Heart left ventricle (tissue), 16 donors: ENCODE results near the gene SPATA12. TPM values are rescaled to one million over a fixed set of nuclear protein-coding genes. Genes with fewer than 3 reads are reported as not detected.
"Not testable (repeated sequence)": the region's sequence is repeated elsewhere in the genome, so short reads cannot be mapped to it uniquely, and the experiment has no call there.

Experiments used
- ATAC-seq, 4 donors: fragments of 200-7000 bp; cut with Tn5 transposase; one replicate each; pipeline ENCODE4 v1.9.1; 2020 to 2022; ENCODE audit warnings: moderate library complexity in 4 of 4, mild to moderate bottlenecking in 3 of 4, moderate number of reproducible peaks in 1 of 4
- DNase-seq, 5 donors: peaks; one replicate each; pipeline ENCODE4 v3.0.0-alpha.2; 2020
- H3K27ac ChIP-seq, 12 donors: fragments of 200-600 bp; sonication (generic) in 4 of 12; one replicate each; pipeline versions ENCODE4 v1.5.0 to v1.8.0; 2016 to 2022; ENCODE audit warnings: mild to moderate bottlenecking in 2 of 12
- H3K27me3 ChIP-seq, 9 donors: fragments of 200-600 bp; sonication (generic) in 2 of 9; one replicate each; pipeline versions ENCODE4 v1.5.1 to v1.8.0; 2016 to 2022; ENCODE audit warnings: mild to moderate bottlenecking in 3 of 9
- H3K36me3 ChIP-seq, 9 donors: fragments of 200-600 bp; sonication (generic) in 2 of 9; one replicate each; pipeline versions ENCODE4 v1.5.0 to v1.8.0; 2018 to 2022; ENCODE audit warnings: mild to moderate bottlenecking in 2 of 9
- H3K4me1 ChIP-seq, 12 donors: fragments of 200-600 bp; sonication (generic) in 4 of 12; one replicate each; pipeline versions ENCODE4 v1.5.0 to v1.8.0; 2016 to 2022; ENCODE audit warnings: mild to moderate bottlenecking in 3 of 12
- H3K4me3 ChIP-seq, 12 donors: fragments of 200-600 bp; sonication (generic) in 4 of 12; one replicate each; pipeline versions ENCODE4 v1.5.0 to v1.8.0; 2017 to 2022; ENCODE audit warnings: mild to moderate bottlenecking in 9 of 12, moderate library complexity in 4 of 12
- H3K9me3 ChIP-seq, 12 donors: fragments of 200-600 bp; sonication (generic) in 4 of 12; one replicate each; pipeline versions ENCODE4 v1.5.0 to v1.8.0; 2016 to 2022; ENCODE audit warnings: mild to moderate bottlenecking in 1 of 12
- POLR2A ChIP-seq, 2 donors: fragments of 450-650 bp; IDR thresholded peaks; one replicate each; pipeline ENCODE4 v1.6.1; 2017; ENCODE audit warnings: antibody characterized with exemption in 2 of 2, mild to moderate bottlenecking in 2 of 2, moderate library complexity in 2 of 2
- WGBS, 4 donors: extraction: QIAGEN DNeasy Blood & Tissue Kit in 2 of 4; methylation state at CpG; one replicate each; pipeline versions ENCODE4 v1.1.5 to v1.1.7; 2013 to 2018; 5-methylcytosine and 5-hydroxymethylcytosine counted together
- intact Hi-C, 10 donors: fragments of 100-400 bp; cut with DNase I; formaldehyde crosslinking; loops; one replicate each; pipeline versions ENCODE4 v1.11.1 to v1.14.2; 2022
- polyA plus RNA-seq, 2 donors: library from polyadenylated mRNA; stranded (reverse); fragments of 200-250 nt; gene quantifications; one replicate each; pipeline ENCODE4 v1.2.3, GENCODE V29; 2013
- total RNA-seq, 9 donors: library from RNA; depleted of rRNA in 2 of 9; stranded (reverse); fragments of >200 nt in 2 of 9; fragmentation: NEBNext Ultra II Directional in 3 of 9; extraction: Animal tissue kit (Norgen Biotek cat#: 25700) in 3 of 9; gene quantifications; one replicate each; pipeline versions ENCODE4 v1.1.0 to v1.2.4, GENCODE V29; 2016 to 2023
- TF ChIP-seq, protein P1 (sequence below), 12 donors: fragments of 200-600 bp; sonication (generic) in 4 of 12; IDR thresholded peaks; one replicate each; pipeline versions ENCODE4 v1.5.0 to v1.8.0; 2018 to 2022; ENCODE audit warnings: antibody characterized with exemption in 12 of 12, mild to moderate bottlenecking in 5 of 12
- donor health status: ischemic (EF 13 %, LVEDD 7.1; RV severe dilation, severe dysfunction).
- donor health status: healthy with polysubstance abuse.
- donor health status: DM: no; HTN: yes; CAD: no.
- donor health status: DM: no; HTN: no; CAD: no.
- donor health status: ischemic (EF 25% LVEDD 6.9; RV normal size, moderate dysfunction).
- donor health status: ischemic (EF 25% LVEDD 5.7; RV mildly dilated, moderate dysfunction).
- donor health status: healthy.
- donor health status: DM: yes; HTN: yes; CAD: no.
- donor health status: ischemic (EF 35%, LVEDD 5.7; RV mildly dilated, moderate dysfunction).
- donor health status: nonischemic (EF 11% LVEDD 7.7; RV severe dilation, severe dysfunction).
- donor health status: DM: yes; HTN: yes; CAD: no.
- donor health status: PGD.
- donor health status: ischemic (EF 29% LVEDD 5.4; RV normal size, mild dysfunction).
- donor health status: nonischemic (EF 23%, LVEDD 6.1; RV moderate dilation, normal function).

The SPATA12 gene
- total and polyA plus RNA-seq, 11 donors: 0.04 to 0.20 TPM; not detected in 9

DNA sequence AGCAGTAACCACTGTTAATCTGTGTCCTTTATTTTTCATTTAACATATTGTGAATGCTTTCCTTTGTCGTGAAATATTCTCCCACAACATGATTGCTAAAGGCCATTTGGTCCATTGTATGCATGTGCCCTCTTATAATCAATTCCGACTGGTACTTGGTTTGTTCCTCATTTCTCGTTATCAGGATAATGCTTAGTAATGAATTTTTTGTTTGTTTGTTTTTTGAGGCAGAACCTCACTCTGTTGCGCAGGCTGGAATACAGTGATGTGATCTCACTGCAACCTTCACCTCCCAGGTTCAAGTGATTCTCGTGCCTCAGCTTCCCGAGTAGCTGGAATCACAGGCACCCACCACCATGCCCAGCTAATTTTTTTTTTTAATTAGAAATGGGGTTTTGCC lies 22.0 kb downstream of the SPATA12 start:
- Histone ChIP-seq H3K27me3 (peaks cover 0 to 18% (median 0%) of the 10 kb centered on the region in 9 donors), H3K27ac (no peak overlapping the region), H3K36me3 (no peaks in the 10 kb centered on the region), H3K4me3 (no peak overlapping the region), H3K4me1 (peaks cover 0 to 18% (median 4%) of the 10 kb centered on the region in 12 donors), H3K9me3 (no peaks in the 10 kb centered on the region)
- no peak for DNase-seq
- intact Hi-C loops: no loop called here
- ATAC-seq: no peak
- 90 to 97% (median 94%) methylated on average over 6 of the region's 6 CpGs for WGBS, 4 donors
- TF ChIP-seq, protein P1, sequence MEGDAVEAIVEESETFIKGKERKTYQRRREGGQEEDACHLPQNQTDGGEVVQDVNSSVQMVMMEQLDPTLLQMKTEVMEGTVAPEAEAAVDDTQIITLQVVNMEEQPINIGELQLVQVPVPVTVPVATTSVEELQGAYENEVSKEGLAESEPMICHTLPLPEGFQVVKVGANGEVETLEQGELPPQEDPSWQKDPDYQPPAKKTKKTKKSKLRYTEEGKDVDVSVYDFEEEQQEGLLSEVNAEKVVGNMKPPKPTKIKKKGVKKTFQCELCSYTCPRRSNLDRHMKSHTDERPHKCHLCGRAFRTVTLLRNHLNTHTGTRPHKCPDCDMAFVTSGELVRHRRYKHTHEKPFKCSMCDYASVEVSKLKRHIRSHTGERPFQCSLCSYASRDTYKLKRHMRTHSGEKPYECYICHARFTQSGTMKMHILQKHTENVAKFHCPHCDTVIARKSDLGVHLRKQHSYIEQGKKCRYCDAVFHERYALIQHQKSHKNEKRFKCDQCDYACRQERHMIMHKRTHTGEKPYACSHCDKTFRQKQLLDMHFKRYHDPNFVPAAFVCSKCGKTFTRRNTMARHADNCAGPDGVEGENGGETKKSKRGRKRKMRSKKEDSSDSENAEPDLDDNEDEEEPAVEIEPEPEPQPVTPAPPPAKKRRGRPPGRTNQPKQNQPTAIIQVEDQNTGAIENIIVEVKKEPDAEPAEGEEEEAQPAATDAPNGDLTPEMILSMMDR (IDR thresholded peaks at IDR 0.05): no peak

DNA sequence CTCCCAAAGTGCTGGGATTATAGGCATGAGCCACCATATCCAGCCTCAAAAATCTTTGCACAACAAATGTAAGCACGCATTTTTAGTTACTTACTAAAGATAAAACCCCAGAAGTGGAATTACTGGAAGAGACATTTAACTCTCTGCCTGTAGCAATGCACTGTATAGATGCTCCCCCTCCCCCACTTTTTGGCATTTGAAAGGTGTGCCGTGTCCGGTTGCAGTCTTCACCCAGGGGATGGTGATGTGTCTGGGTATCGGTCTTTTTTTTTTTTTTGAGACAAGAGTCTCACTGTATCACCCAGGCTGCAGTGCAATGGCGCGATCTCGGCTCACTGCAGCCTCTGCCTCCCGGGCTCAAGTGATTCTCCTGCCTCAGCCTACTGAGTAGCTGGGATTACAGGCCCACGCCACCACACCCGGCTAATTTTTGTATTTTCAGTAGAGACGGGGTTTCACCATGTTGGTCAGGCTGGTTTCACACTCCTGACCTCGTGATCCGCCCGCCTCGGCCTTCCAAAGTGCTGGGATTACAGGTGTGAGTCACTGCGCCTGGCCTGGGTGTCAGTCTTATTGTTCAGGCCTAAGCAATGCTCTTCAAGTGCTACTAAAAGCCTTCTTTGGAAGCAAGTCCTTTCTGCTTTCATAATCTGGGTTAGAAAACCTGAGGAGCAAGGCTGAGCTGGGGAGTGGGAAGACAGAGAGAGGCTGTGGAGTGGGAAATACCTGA lies 23.0 kb downstream of the SPATA12 start:
- intact Hi-C loops, ATAC-seq, H3K27ac ChIP-seq, H3K36me3 ChIP-seq, H3K9me3 ChIP-seq, DNase-seq, H3K4me3 ChIP-seq: not testable (repeated sequence)
- 96 to 97% (median 96%) methylated on average over 16 of the region's 16 CpGs for WGBS, 4 donors
- Histone ChIP-seq H3K27me3 (peaks cover 0 to 11% (median 0%) of the 10 kb centered on the region in 9 donors), H3K4me1 (peaks cover 0 to 11% (median 1%) of the 10 kb centered on the region in 12 donors)

DNA sequence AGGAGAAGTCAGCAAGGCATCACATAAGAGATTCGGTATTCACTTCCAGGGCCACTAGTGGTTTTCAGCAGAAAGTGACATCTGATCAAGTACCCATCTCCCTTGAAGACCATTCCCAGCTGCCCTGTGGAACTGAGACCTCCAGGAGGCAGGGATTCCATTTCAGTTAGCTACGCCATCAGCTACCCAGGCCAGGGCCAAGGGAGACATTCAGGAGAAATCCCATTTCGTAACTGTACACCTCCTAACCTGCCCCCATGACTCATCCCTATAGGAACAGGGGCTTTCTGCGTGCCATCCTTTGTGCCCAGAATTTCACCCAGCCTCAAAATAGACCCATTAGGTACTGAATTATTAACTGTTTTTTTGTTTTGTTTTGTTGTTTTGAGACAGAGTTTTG lies 24.7 kb downstream of the SPATA12 start:
- DNase-seq (no peak), ATAC-seq (no peak)
- intact Hi-C loops: no loop called here
- H3K27me3 ChIP-seq: no peaks in the 10 kb centered on the region
- no peak overlapping the region for H3K4me3 ChIP-seq
- H3K4me1 ChIP-seq: no peaks in the 10 kb centered on the region
- H3K9me3 ChIP-seq: no peaks in the 10 kb centered on the region
- no peaks in the 10 kb centered on the region for H3K36me3 ChIP-seq
- no peak overlapping the region for H3K27ac ChIP-seq
- TF ChIP-seq POLR2A (IDR thresholded peaks at IDR 0.05): no peak
- TF ChIP-seq, protein P1 (IDR thresholded peaks at IDR 0.05): no peak
- WGBS, 4 donors: 94 to 100% (median 96%) methylated on average over 4 of the region's 4 CpGs

DNA sequence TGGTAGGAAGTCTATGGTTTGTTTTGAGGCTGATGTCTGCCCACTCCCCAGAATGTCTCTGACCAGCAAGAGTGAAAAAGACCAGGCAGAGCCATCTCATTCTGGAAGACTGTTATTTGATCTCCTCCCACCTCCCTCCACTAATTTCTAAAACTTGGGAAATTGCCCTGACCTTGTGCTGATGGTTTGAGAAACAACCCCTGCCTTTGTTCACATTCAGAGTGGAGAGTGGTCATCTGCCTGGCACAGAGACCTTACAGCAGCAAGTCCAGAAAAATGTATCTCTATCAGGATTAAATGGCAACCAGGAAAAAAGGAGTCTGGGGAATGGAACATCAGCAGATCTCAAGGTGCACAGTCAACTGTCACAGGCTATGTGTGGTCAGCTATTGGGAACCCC lies 25.7 kb downstream of the SPATA12 start:
- no peaks in the 10 kb centered on the region for H3K9me3 ChIP-seq
- TF ChIP-seq POLR2A (IDR thresholded peaks at IDR 0.05): no peak
- TF ChIP-seq, protein P1 (IDR thresholded peaks at IDR 0.05): no peak
- H3K36me3 ChIP-seq: no peaks in the 10 kb centered on the region
- DNase-seq: no peak
- no peak overlapping the region for H3K27ac ChIP-seq
- H3K27me3 ChIP-seq: no peaks in the 10 kb centered on the region
- H3K4me1 ChIP-seq: peaks cover 0 to 3% (median 0%) of the 10 kb centered on the region in 12 donors
- H3K4me3 ChIP-seq: no peak overlapping the region
- intact Hi-C loops: no loop called here
- no peak for ATAC-seq
